ENCODE results near the gene SLC24A4. TPM values are rescaled to one million over a fixed set of nuclear protein-coding genes. Genes with fewer than 3 reads are reported as not detected.

The SLC24A4 gene
- total and polyA plus RNA-seq, 2 of the 4 experiments (the other 2 are of a cell fraction) = not detected

DNA sequence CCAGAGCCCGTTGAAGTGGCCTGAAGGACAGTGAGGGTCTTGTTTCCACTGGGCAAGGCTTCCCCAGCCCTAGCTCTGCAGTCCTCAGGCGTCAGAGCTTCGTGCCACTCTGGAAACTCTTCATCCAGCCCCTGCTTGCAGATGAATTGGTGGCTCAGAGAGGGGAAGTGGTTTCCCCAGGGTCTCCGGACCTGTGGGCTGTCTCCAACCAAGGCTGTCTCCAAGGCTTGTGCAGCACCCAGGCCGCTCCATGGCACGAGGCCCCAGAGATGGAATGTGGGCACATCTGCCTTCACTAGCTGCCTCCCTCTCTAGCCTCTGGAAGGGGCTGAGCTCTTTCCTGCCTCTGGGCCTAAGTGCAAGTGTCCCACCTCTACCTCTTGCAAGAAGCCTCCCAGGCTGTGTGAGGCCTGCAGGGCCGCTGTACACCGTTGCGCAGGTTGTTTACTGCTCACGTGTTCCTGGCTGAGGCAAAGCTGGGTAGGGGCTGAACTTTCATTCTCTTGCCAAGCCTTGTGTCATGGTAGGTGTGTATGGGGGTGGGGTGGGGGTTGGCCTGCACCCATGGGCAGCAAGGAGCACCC lies 201.7 kb downstream of the SLC24A4 start:
- no CpG with 5 or more reads among the region's 10 CpGs for WGBS, 2 experiments (ENCODE audit: extremely low coverage in 2 of 2, insufficient read length in 1 of 2)
- Histone ChIP-seq H3K23ac (ENCODE audit: low read depth, low read length) (no peak overlapping the region), H3K9me1 (ENCODE audit: insufficient read depth, low read length) (peaks cover 20% of the 10 kb centered on the region), H2BK20ac (ENCODE audit: low read depth, low read length) (no peak overlapping the region), H2AFZ (replicated peaks; ENCODE audit: low read length, poor library complexity) (no peak overlapping the region), H3K27ac (ENCODE audit: insufficient read depth, low read length) (no peak overlapping the region), H2AK9ac (replicated peaks; ENCODE audit: low read depth, low read length, poor library complexity) (no peak overlapping the region), H2AK5ac (ENCODE audit: low read depth, low read length) (0 out of 2 replicates have a peak overlapping the region, but pooled peaks have one; percentile 26), H4K20me1 (ENCODE audit: insufficient read depth, low read length) (peaks cover 21% of the 10 kb centered on the region), H3K79me1 (ENCODE audit: low read depth in 1 of 2, low read length in 2 of 2) (peaks cover 36 to 81% of the 10 kb centered on the region in 2 experiments), H3K4me2 (ENCODE audit: low read depth, low read length) (no peak overlapping the region), H3K18ac (ENCODE audit: low read depth, low read length) (no peak overlapping the region), H2BK5ac (ENCODE audit: low read depth, low read length, poor library complexity, severe bottlenecking) (no peak overlapping the region), H2BK15ac (ENCODE audit: low read depth, low read length) (no peak overlapping the region), H4K8ac (ENCODE audit: low read depth in 2 of 2, low read length in 2 of 2) (no peak overlapping the region), H3K4ac (ENCODE audit: low read depth, low read length) (peak overlapping the region; percentile 23; the same call in 1 of the 2 replicates), H3K56ac (ENCODE audit: extremely low read depth, insufficient read depth, low read length) (no peak overlapping the region), H4K91ac (ENCODE audit: insufficient read depth, low read depth, low read length) (no peak overlapping the region; the same call in 1 of the 2 replicates), H2BK120ac (ENCODE audit: low read depth, low read length) (no peak overlapping the region), H3K4me3 (ENCODE audit: insufficient read depth, low read depth, low read length) (no peak overlapping the region), H3K9me3 (ENCODE audit: control insufficient read depth, insufficient read depth, low read length) (no peaks in the 10 kb centered on the region), H3K9ac (ENCODE audit: low read depth, low read length) (no peak overlapping the region), H3K4me1 (ENCODE audit: control insufficient read depth, insufficient read depth, low read length) (peaks cover 24% of the 10 kb centered on the region), H3K27me3 (ENCODE audit: control insufficient read depth, insufficient read depth, low read length) (no peaks in the 10 kb centered on the region), H3K36me3 (ENCODE audit: control insufficient read depth, insufficient read depth, low read length) (no peaks in the 10 kb centered on the region), H4K5ac (ENCODE audit: low read depth, low read length) (no peak overlapping the region), H3K14ac (replicated peaks; ENCODE audit: low read depth, low read length) (no peak overlapping the region)
- in situ Hi-C loops (cut with MboI; ENCODE audit: low sequenced_read_pairs) (no loop called here), intact Hi-C loops (cut with micrococcal nuclease) (no loop called here), dilution Hi-C loops (cut with HindIII; ENCODE audit: low sequenced_read_pairs, unreplicated experiment) (no loop called here)
- POLR2A ChIA-PET (ENCODE audit: unreplicated experiment) = no interaction called here
- no peak for ATAC-seq (ENCODE audit: low read depth)
- TF ChIP-seq MAZ (IDR thresholded peaks at IDR 0.05; ENCODE audit: borderline replicate concordance, low read depth, low read length) = no peak
- TF ChIP-seq POLR2A (IDR thresholded peaks at IDR 0.05; ENCODE audit: low read depth, low read length) = no peak
- CTCF ChIA-PET = no interaction called here
- no TSS peak for BruUV-seq (replicated peaks)
- no peak for DNase-seq

All from IMR-90 (cell line).